ENCODE data around the gene TRAPPC8. TPM values are rescaled to one million over a fixed set of nuclear protein-coding genes. Genes with fewer than 3 reads are reported as not detected.

Gene TRAPPC8
- total and polyA plus RNA-seq, 11 donors: 9.5 to 41.9 (median 29.4) TPM

- WGBS, 4 donors: 82 to 92% (median 85%) methylated on average over 2 of the region's 2 CpGs
- Histone ChIP-seq H3K4me3 (no peak overlapping the region), H3K27me3 (no peaks in the 10 kb centered on the region), H3K36me3 (no peaks in the 10 kb centered on the region), H3K9me3 (no peaks in the 10 kb centered on the region), H3K27ac (no peak overlapping the region), H3K4me1 (no peaks in the 10 kb centered on the region)
- no peak for TF ChIP-seq POLR2A (IDR thresholded peaks at IDR 0.05)
- TF ChIP-seq, protein P1, sequence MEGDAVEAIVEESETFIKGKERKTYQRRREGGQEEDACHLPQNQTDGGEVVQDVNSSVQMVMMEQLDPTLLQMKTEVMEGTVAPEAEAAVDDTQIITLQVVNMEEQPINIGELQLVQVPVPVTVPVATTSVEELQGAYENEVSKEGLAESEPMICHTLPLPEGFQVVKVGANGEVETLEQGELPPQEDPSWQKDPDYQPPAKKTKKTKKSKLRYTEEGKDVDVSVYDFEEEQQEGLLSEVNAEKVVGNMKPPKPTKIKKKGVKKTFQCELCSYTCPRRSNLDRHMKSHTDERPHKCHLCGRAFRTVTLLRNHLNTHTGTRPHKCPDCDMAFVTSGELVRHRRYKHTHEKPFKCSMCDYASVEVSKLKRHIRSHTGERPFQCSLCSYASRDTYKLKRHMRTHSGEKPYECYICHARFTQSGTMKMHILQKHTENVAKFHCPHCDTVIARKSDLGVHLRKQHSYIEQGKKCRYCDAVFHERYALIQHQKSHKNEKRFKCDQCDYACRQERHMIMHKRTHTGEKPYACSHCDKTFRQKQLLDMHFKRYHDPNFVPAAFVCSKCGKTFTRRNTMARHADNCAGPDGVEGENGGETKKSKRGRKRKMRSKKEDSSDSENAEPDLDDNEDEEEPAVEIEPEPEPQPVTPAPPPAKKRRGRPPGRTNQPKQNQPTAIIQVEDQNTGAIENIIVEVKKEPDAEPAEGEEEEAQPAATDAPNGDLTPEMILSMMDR (IDR thresholded peaks at IDR 0.05): no peak
- DNase-seq (no peak), ATAC-seq (no peak)
- intact Hi-C loops (cut with DNase I): no loop called here
Measured at GRCh38 chr18:31795747-31796146, 147.2 kb downstream of the TRAPPC8 start.

DNA sequence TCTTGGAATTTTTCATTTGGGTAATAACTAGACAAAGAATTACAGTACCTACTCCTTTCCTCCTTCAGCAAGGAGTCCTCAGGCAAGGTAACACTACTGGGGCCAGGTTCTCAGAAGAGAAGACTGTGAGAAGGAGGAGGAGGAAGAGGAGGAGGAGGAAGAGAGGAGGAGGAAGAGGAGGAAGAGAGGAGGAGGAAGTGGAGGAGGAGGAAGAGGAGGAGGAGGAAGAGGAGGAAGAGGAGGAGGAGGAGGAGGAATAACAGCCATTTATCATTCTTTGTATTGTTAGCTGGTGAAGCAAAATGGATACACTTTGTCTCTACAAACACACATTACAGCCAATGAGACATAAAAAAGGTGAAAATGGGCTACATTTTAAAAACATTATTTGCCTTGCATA, 149.4 kb downstream of the TRAPPC8 start:
- ATAC-seq (no peak), DNase-seq (no peak)
- no peak overlapping the region for H3K27ac ChIP-seq

DNA sequence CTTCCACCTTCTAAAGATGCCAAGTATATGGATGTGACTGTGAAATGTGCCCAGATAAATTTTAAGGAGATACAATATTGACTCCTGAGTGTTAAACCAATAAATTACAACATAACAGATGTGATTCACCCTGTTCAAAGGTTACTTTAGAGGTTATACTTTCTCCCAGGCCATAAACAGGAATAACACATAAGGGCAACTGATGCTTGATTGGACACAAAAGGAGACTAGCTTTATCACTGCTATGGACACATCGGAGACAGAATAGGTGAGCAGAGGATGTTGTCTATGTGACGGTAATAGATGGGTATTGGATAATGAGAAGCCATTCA, 150.4 kb downstream of the TRAPPC8 start:
- no peaks in the 10 kb centered on the region for H3K27me3 ChIP-seq
- ATAC-seq: no peak
- WGBS, 4 donors: 93 to 98% (median 95%) methylated on average over 2 of the region's 2 CpGs
- no peaks in the 10 kb centered on the region for H3K4me1 ChIP-seq
- DNase-seq: no peak
- H3K36me3 ChIP-seq: no peaks in the 10 kb centered on the region
- H3K9me3 ChIP-seq: no peaks in the 10 kb centered on the region
- TF ChIP-seq, protein P1 (IDR thresholded peaks at IDR 0.05): no peak
- TF ChIP-seq POLR2A (IDR thresholded peaks at IDR 0.05): no peak
- H3K4me3 ChIP-seq: no peak overlapping the region
- no peak overlapping the region for H3K27ac ChIP-seq
- intact Hi-C loops (cut with DNase I): no loop called here

More for the DNA sequence above, 149.4 kb downstream of the TRAPPC8 start:
- intact Hi-C loops (cut with DNase I): no loop called here
- TF ChIP-seq POLR2A (IDR thresholded peaks at IDR 0.05): no peak
- TF ChIP-seq, protein P1 (IDR thresholded peaks at IDR 0.05): no peak
- Histone ChIP-seq H3K27me3 (no peaks in the 10 kb centered on the region), H3K4me3 (no peak overlapping the region), H3K9me3 (no peaks in the 10 kb centered on the region), H3K4me1 (no peaks in the 10 kb centered on the region), H3K36me3 (no peaks in the 10 kb centered on the region)

- no peaks in the 10 kb centered on the region for H3K9me3 ChIP-seq
- H3K36me3 ChIP-seq: no peaks in the 10 kb centered on the region
- H3K4me1 ChIP-seq: no peaks in the 10 kb centered on the region
- 80 to 85% (median 83%) methylated on average over 6 of the region's 6 CpGs for WGBS, 4 donors
- TF ChIP-seq, protein P1 (IDR thresholded peaks at IDR 0.05): no peak
- no peak for TF ChIP-seq POLR2A (IDR thresholded peaks at IDR 0.05)
- no peak overlapping the region for H3K27ac ChIP-seq
- no peak overlapping the region for H3K4me3 ChIP-seq
- no peaks in the 10 kb centered on the region for H3K27me3 ChIP-seq
- ATAC-seq (no peak), DNase-seq (no peak)
- intact Hi-C loops (cut with DNase I): no loop called here
Measured at GRCh38 chr18:31791817-31792579, 150.9 kb downstream of the TRAPPC8 start.
